NCI-H510A (cell line): ENCODE measurements around the gene CXCL11.
A peak's percentile ranks its signal among the peaks of the same experiment; 100 is the strongest.
"Not testable (repeated sequence)": the region's sequence is repeated elsewhere in the genome, so short reads cannot be mapped to it uniquely, and the experiment has no call there.

Experiments
- DNase-seq: peaks from one replicate; lab custom pipeline; 2025; lab: John Stamatoyannopoulos, UW

CXCL11 gene

DNA sequence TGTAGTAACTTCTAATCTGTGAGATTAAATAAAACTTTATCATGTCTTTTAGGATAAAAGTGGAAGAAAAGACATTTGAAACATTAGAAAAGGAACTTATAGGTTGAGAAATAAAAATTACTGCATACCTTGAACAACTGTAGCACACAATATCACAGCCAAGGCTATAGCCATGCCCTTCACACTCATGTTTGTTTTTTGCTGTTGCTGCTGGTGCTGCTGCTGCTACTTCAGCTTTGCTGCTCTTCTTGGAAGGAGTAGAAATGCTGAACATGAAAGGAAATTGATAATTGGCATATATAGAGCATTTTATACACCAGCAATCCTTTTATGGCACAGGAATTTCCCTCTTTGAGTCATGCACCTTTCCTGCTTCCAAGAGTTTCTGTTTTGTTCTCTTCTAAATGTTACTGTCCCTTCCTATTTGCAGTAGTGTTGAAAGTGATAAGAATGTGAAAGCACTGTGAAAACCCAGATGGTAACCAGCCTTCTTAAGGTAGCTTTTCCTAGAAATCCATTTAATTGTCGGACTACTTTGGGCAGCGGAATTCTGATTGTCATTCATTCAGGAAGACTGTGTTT is at the start of gene CXCL11:
Gene CXCL11, minus strand, starts transcription at position 272 of the 582 bp plus-strand sequence. Its CDS starts 83 bp downstream, at position 189.
- DNase-seq, result no peak

DNA sequence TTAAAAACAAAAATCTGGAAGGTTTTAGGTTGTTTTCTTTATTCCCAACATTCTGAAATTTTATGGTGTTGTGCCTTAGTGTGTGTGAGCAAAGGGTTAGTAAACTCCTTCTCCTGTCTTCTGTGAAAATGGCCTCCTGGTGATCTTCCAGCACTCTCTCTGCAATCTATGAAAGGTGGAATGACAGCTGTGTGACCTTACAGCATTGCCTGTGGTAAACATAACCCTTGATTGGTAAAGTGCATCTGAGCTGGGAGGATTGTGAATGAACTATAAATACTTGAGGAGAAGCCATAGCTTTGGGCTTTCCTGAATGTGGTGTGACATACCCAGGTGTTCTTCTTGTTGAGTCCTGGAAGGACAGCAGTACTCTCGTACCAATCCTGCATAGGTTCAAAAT is 48.7 kb upstream of the CXCL11 start:
- DNase-seq, result no peak

DNA sequence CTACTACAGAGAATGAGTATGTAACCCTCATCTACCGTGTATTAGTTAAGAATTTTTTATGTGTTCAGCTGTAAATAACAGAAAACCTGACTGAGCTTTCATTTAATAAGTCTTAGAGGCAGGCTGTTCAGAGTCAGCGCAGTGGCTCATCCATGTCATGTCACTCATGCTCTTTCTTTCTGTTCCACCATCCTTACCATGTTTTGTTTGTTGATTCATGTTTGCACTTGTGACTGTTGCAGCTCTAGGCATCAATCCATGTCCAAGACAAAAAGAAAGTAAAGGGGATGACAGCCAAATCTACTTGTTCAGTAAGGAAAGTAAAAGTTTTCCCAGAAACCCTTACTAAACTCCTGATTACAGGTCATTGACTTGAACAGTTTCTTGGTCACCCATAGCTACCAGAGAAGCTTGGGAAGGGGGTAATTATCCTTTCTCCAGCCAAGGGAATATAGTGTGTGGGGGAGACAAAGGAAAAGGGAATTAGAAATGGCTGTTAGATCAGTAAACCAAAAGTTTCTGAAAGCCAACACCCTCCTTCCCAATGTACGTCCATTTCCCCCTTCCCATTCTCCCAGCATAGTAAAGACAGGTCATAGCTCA is 47.6 kb upstream of the CXCL11 start:
- no peak for DNase-seq

DNA sequence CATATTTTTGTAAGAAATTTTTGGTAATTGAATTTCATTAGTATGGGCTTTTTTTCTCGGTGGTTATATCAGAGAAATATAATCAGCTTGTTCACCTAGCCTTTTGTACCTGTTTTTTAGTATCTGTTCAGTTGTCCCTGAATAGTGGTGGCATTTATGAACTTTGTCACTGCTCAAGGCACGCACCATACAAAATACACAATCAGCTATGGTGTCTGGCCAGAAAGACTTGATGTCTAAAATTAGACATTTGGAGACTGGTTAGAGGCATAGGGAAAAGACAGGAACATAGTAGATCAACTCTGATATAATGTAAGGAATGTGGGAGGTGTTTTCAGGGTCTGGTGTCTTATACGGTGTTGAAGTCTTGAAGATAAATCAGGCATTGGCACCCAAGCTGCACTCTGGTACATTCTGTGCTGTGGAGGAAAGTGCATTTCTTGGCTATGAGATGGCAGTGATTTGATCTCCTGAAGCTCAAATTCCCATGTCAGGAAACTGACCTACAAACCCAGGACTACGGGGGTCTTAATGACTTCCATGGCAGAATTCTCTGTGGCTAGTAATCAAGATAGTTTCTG is 42.3 kb upstream of the CXCL11 start:
- DNase-seq, result no peak

DNA sequence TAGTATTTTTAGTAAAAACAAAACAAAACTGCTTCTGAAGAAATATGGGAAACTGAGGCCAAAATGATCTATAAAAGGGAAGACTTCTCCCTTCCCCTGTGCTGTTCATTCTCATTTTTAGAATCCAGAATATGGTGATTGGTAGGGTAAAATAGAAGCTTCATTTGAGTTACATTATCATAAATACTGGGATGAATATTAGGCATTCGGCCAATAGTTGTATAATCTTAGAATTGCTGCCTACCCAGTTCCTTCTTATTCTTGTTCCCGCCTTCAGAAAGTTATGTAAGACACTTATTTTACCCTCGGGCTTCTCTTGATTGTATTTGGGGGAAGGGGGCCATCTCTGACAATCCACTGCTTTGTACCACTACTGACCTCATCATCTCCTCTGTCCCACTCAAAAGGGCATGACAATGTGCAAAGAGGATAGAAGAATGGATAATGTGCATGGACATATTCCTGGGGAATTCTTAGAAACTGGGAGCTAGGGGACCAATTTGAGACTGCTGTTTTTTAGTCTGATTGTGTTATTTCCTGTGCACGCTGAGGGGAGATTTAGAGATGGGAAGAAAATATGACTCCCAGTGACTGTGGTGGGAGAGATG is 39.2 kb upstream of the CXCL11 start:
- no peak for DNase-seq

DNA sequence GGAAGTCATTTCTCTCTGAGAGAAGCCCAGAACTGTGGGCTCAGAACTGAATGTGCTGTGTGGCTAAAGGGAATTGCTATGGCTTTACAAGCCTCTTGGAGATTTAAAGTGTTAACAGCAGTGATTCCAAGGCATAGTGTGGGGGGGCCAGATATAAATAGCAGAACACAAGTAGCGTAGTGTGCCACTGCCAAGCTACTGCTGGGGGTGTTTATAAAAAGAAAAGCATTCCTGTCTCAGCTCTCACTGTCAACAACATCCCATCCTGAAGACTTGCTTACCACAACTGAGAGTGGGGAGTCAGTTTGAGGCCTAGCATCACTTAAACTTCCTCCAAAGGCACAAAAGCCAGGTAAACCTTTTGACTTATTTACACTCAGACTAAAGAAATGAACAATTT is 38.6 kb upstream of the CXCL11 start, which contains the start of gene ART3:
Gene ART3, plus strand, starts transcription at position 242 of the 400 bp plus-strand sequence. CDS start 1,181 bp downstream, outside the sequence.
- no peak for DNase-seq

DNA sequence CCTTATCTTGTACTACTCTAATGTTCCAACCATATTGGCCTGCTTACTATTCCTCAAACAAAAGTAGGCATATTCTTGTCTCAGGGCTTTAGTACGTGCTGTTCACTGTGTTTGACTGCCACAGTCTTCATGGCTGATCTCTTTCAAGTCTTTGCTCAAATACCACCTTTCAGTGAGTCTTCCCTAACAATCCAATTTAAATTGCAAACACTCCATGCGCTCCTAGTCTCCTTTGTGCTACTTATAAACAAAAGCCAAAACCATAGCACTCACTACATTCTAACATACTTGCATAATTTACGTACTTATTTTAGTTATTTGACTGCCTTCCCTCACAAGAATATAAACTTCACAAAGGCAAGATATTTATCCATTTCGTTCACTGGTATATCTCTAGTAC is 36.9 kb upstream of the CXCL11 start:
- no peak for DNase-seq

DNA sequence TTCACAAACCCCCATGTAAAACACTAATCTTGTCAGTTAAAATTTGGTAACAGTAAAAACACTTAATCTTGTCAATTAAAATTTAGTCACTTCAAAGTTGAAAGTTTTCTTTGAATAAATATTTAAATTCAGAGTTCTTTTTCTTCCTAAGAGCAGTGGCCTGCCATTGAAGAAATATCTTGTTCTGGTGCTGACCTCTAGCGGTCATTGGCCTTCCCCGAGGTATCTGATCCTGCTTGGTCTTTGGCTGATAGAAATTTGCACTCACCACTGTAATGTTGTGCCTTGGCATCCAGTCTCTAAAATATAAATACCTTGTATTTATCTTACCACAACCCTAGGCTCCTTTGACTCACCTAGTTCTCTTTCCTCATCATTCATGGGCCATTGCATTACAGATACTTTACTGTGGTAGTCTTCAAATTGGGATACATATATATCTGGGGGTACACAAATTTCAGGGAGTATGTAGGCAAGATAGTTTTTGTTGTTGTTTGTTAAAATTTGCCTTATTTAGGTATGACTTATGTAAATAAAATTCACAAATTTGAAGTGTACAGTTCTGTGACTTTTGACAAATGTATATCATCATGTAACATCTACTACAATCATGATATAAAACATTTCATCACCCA is 31.9 kb upstream of the CXCL11 start:
- peak; percentile 0 for DNase-seq

DNA sequence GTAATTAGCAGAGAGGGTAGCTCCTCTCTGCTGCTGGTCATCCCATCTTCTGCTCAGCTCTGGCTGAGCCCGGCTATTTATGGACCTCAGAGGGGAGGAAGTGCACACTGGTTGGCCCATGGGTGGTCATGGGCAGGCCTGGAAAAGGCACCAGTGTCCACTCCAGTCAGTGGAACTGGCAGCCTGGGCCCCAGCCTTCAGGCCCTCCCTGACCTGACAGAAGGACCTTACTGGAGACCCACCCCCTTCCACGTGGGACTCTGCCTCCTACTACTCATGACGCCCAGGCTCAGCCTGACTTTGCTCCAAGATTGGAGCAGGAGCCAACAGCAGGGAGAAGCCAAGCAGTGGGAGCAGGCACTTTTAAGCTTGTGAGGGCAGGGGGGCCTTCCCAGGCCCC is 30.7 kb upstream of the CXCL11 start:
- no peak for DNase-seq

DNA sequence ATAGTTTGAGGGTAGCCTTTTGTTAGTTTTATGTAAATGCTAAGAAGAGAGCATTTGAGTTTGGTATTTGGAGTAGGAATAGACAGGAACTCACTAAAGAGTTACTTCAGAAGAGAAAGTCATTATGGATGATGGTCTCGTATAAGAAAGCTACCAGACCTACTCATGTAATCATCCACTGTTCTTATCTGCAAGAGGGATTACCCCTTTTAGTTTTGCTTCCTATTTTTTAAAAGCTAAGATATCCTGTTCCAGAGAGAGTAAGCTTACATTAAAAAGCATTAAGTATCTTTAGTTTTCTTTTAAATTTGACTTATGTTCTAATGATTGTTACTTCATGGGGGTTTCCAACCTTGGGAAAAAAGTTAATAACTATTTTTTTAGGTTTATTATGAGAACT is 26.1 kb upstream of the CXCL11 start:
- DNase-seq, result no peak

DNA sequence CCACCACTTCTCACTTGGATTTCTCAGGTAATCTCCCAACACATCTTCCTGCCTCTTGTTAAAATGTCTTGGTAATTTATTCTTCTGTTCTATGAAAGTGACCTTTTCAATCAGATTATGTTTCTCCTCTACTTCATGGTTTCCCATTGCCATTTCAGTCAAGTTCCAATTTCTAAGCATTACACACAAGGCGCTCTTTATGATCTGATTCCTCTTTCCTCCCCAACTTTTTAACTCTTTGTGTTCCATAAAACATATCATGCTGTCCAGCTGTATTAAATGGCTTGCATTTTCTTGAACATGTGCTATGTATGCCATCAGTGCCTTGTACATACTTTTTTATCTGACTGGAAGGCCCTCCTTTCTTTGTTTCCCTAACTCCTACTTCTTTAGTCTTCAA is 25.6 kb upstream of the CXCL11 start:
- DNase-seq, result no peak

DNA sequence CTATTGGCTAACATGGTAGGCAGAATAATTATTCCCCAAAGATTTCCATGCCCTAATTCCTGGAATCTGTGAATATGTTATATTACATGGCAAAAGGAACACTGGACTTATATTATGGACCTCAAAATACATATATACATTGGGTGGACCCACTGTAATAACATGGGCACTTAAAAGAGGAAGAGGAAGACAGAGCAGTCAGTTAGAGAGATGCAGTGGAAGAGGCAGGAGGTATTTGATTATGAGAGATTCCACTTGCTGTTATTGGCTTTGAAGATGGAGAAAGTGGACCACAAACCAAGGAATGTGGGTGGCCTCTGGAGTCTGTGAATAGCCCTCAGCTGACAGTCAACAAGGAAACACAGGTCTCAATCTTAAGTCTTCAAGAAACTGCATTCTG is 24.6 kb upstream of the CXCL11 start:
- no peak for DNase-seq

DNA sequence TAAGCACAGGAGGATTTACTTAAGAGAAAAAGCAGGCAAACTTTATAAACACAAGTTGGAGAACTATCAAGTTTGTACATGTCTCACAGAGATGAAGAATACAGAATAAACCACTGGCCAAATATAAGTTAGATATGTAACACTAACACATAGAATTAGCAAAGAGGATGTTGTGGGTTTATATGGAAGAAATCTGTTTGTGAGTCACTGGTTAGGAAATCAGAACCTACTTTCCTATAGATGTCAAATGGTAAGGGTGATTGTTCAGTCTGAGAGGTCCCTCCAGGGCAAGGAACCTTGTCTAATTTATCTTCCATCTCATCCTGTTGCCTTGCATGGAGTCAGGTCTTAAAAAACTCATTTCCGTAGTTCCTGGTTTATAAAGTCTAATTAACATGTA is 23.9 kb upstream of the CXCL11 start:
- no peak for DNase-seq

DNA sequence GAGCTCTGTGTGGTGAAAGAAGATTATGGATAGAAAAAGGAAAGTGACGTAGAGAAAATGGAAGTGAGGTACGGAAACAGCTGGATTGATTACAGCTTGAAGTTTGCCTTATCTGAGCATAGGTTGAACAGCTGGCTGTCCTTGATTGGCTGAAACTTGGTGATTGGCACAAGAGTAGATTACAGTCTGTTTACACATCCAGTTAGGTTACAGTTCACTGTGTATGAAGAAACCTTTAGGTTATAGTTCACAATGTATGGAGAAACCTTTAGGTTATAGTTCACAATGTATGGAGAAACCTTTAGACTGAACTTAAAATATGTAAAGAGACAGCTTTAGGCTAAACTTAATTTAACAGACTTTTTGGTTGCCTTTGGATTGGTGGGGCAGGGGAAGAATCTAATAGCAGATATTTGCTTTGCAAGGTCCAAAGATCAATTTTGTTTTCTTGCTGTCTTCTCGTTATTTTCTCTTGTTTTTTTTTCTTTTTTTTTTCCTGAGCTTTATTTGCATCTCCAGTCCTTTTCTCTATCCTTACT is 23.1 kb upstream of the CXCL11 start:
- DNase-seq, result no peak

DNA sequence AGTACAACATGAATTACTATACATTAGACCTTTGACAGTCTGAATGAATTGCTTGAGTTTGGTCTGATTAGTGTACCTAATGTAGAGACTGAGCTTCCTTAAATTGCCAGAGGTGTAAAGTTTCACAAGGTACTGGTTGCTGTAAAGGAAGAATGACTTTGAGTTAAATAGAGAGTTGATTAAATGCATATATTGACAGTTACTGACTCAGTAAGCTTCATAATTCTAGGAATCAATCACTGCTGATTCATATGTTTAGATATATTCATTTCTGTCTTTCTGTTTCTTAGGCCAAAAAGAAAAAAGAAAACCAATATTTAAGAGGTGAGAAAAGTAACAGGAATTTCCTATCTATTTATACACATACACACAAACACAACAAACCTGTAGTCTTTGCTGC is 22.4 kb upstream of the CXCL11 start:
- no peak for DNase-seq

DNA sequence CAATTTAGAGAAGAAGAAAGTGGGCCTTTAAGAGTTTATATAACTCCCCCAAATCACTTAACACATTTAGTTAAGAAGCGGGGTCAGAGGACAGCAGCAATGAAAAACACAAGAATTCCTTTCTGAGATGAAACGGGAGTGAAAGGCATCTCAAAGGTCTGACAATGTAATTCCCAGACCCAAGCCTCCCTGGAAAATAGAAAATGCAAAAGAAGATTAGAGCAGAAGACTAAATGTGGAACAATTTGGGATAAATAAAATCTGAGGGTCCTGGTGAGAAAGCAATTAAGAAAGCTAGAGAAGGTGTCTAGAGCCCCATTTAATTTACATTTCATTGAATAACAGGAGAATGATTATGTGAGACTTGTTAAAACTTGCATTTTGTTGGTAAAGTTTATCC is 19.6 kb upstream of the CXCL11 start:
- DNase-seq, result no peak

DNA sequence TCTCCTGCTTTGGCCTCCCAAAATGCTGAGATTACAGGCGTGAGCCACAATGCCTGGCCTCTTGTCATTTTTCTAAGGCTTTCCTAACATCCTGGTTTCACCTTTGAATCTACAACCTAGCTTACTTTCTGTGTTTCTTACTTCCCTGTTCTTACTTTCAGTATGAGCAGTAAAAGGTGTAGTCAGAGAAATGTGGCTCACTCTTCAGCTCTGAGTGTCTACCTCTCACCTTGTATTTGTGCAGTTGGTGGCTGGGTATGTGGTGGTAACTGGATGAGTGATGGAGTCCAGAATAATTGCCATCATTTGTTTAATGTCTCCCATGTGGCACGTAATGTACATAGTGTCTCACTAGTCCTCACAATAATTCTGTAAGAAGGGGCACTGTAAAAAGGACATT is 19.1 kb upstream of the CXCL11 start:
- no peak for DNase-seq

DNA sequence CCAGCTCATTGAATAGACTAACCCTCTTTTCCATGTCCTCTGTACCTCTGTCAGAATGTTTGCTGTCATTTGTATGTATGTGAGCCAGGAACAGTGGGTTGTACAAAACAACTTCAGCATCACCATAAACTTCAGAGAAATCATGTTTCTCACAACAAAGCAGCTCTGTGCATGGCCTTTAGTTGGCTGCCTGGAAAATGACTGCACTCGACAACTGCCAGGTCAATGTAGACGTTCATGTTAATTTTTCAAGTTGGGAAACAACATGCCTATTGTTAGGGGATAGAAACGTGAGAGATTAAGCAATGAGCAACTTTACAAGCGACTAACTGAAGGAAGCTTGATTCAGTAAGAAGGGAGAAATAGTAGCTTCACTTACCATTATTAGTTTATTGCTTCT is 17.9 kb upstream of the CXCL11 start:
- DNase-seq, result no peak

DNA sequence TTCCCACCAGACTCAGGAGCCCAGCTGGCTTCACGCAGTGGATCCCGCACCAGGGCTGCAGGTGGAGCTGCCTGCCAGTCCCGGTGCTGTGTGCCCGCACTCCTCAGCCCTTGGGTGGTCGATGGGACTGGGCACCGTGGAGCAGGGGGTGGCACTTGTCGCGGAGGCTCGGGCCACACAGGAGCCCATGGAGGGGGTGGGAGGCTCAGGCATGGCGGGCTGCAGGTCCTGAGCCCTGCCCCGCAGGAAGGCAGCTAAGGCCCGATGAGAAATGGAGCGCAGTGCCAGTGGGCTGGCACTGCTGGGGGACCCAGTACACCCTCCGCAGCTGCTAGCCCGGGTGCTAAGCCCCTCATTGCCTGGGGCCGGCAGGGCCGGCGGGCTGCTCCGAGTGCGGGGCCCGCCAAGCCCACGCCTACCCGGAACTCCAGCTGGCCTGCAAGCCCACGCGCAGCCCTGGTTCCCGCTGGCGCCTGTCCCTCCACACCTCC is 14.7 kb upstream of the CXCL11 start:
- not testable (repeated sequence) for DNase-seq

DNA sequence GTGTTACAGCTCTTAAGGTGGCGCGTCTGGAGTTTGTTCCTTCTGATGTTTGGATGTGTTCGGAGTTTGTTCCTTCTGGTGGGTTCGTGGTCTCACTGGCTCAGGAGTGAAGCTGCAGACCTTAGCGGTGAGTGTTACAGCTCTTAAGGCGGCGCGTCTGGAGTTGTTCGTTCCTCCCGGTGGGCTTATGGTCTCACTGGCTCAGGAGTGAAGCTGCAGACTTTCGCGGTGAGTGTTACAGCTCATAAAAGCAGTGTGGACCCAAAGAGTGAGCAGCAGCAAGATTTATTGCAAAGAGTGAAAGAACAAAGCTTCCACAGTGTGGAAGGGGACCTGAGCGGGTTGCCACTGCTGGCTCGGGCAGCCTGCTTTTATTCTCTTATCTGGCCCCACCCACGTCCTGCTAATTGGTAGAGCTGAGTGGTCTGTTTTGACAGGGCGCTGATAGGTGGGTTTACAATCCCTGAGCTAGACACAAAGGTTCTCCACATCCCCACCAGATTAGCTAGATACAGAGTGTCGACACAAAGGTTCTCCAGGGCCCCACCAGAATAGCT is 14.1 kb upstream of the CXCL11 start:
- not testable (repeated sequence) for DNase-seq

DNA sequence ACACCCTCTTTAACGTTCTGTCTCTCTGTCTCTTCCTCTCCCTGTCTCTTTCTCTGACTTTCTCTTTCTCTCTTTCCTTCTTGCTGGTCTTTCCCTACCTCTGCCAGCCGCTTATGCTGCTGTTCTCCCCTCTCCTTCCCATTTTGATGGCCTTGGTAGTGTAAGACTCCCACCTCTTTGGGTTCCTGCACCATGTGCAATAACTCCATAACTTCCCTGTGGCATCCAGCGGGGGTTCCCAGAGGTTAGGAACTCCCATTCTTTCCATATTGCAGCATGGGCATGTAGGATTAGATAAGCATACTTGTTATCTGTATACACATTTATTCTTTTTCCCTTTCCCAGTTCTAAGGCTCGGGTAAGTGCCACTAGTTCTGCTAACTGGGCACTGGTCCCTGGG is 8.8 kb upstream of the CXCL11 start:
- DNase-seq, result not testable (repeated sequence)

DNA sequence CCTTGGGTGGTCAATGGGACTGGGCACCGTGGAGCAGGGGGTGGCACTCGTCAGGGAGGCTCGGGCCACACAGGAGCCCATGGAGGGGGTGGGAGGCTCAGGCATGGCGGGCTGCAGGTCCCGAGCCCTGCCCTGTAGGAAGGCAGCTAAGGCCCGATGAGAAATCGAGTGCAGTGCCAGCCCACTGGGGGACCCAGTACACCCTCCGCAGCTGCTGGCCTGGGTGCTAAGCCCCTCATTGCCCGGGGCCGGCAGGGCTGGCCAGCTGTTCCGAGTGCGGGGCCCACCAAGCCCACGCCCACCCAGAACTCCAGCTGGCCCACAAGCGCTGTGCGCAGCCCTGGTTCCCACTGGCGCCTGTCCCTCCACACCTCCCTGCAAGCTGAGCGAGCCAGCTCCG is 7.4 kb upstream of the CXCL11 start:
- not testable (repeated sequence) for DNase-seq
